CD14-positive monocyte (primary cell): ENCODE measurements around the gene SNX25. TPM values are rescaled to one million over a fixed set of nuclear protein-coding genes. Genes with fewer than 3 reads are reported as not detected.

Source experiments
- DNase-seq, 3 donors: peaks; one replicate each; pipeline ENCODE4 v3.0.0-alpha.2; 2011 to 2022
- H2AFZ ChIP-seq: 2 replicates; pipeline ENCODE4 v1.6.0; 2012; ENCODE audit warnings: mild to moderate bottlenecking, low read depth, low read length, inconsistent platforms; ENCODE audit not compliant: insufficient read depth, poor library complexity, severe bottlenecking
- H3K27ac ChIP-seq, 2 donors: 1 replicate in 1 of 2; 2 replicates in 1 of 2; pipeline ENCODE4 v1.5.1; 2012 to 2013; ENCODE audit warnings: low read length in 2 of 2, control low read depth in 1 of 2, inconsistent platforms in 1 of 2, low read depth in 1 of 2, mild to moderate bottlenecking in 1 of 2
- H3K27me3 ChIP-seq, 2 donors: one replicate each; pipeline versions ENCODE4 v1.6.0 to v1.6.1; 2011 to 2013; ENCODE audit warnings: low read length in 2 of 2; ENCODE audit not compliant: control insufficient read depth in 2 of 2, insufficient read depth in 2 of 2
- H3K36me3 ChIP-seq, 2 donors: replicated peaks in 1 of 2; 1 replicate in 1 of 2; 2 replicates in 1 of 2; pipeline versions ENCODE4 v1.5.1 to v1.6.1; 2012 to 2013; ENCODE audit warnings: low read length in 2 of 2, control low read depth in 1 of 2, inconsistent platforms in 1 of 2, mild to moderate bottlenecking in 1 of 2; ENCODE audit not compliant: insufficient read depth in 2 of 2, control insufficient read depth in 1 of 2
- H3K4me1 ChIP-seq, 2 donors: 1 replicate in 1 of 2; 2 replicates in 1 of 2; pipeline versions ENCODE4 v1.5.1 to v1.6.1; 2012 to 2013; ENCODE audit warnings: low read length in 2 of 2, control low read depth in 1 of 2, inconsistent platforms in 1 of 2, mild to moderate bottlenecking in 1 of 2, moderate library complexity in 1 of 2; ENCODE audit not compliant: insufficient read depth in 2 of 2, control insufficient read depth in 1 of 2
- H3K4me2 ChIP-seq: replicated peaks from 2 replicates; pipeline ENCODE3; 2012; ENCODE audit warnings: low read length, moderate library complexity, mild to moderate bottlenecking; ENCODE audit not compliant: poor library complexity, severe bottlenecking; ENCODE audit errors: extremely low read depth
- H3K4me3 ChIP-seq, 3 experiments: fragments of 200-600 bp in 1 of 3; sonication (generic) in 1 of 3; replicated peaks in 1 of 3; 1 replicate in 2 of 3; 2 replicates in 1 of 3; pipeline ENCODE4 v1.5.1; 2011 to 2013; ENCODE audit warnings: low read length in 3 of 3, mild to moderate bottlenecking in 3 of 3, control low read depth in 2 of 3, low read depth in 2 of 3, inconsistent platforms in 1 of 3, moderate library complexity in 1 of 3
- H3K79me2 ChIP-seq: 2 replicates; pipeline ENCODE4 v1.6.0; 2012; ENCODE audit warnings: mild to moderate bottlenecking, control low read depth, inconsistent platforms, low read length, moderate library complexity; ENCODE audit not compliant: insufficient read depth
- H3K9ac ChIP-seq: 2 replicates; pipeline ENCODE4 v1.6.0; 2017; ENCODE audit warnings: low read length, mild to moderate bottlenecking; ENCODE audit not compliant: insufficient read depth, poor library complexity, severe bottlenecking
- H3K9me3 ChIP-seq, 2 donors: replicated peaks in 1 of 2; 1 replicate in 1 of 2; 2 replicates in 1 of 2; pipeline versions ENCODE4 v1.5.1 to v1.6.1; 2012 to 2013; ENCODE audit warnings: low read length in 2 of 2, control low read depth in 1 of 2; ENCODE audit not compliant: control insufficient read depth in 1 of 2, insufficient read depth in 1 of 2
- H4K20me1 ChIP-seq: 2 replicates; pipeline ENCODE4 v1.6.0; 2012; ENCODE audit warnings: mild to moderate bottlenecking, low read length, control low read depth, moderate library complexity; ENCODE audit not compliant: insufficient read depth
- H3K27ac Mint-ChIP-seq, 7 donors: one replicate each; pipeline ENCODE4 v1.8.0; 2020; ENCODE audit warnings: mild to moderate bottlenecking in 7 of 7, mixed read lengths in 7 of 7, moderate library complexity in 6 of 7, inconsistent platforms in 2 of 7
- H3K27me3 Mint-ChIP-seq, 3 donors: one replicate each; pipeline ENCODE4 v1.8.0; 2021 to 2022; ENCODE audit warnings: low read depth in 3 of 3, mild to moderate bottlenecking in 3 of 3, mixed read lengths in 3 of 3, moderate library complexity in 3 of 3, inconsistent platforms in 1 of 3
- H3K36me3 Mint-ChIP-seq, 2 donors: one replicate each; pipeline ENCODE4 v1.8.0; 2020; ENCODE audit warnings: mixed read lengths in 2 of 2, inconsistent platforms in 1 of 2, mild to moderate bottlenecking in 1 of 2
- H3K4me1 Mint-ChIP-seq: one replicate; pipeline ENCODE4 v1.8.0; 2020; ENCODE audit warnings: mild to moderate bottlenecking, mixed read lengths
- H3K4me3 Mint-ChIP-seq, 2 donors: one replicate each; pipeline ENCODE4 v1.8.0; 2020; ENCODE audit warnings: mild to moderate bottlenecking in 2 of 2, mixed read lengths in 2 of 2, moderate library complexity in 1 of 2
- H3K9me3 Mint-ChIP-seq, 7 donors: one replicate each; pipeline ENCODE4 v1.8.0; 2020 to 2022; ENCODE audit warnings: mixed read lengths in 7 of 7, mild to moderate bottlenecking in 6 of 7, moderate library complexity in 6 of 7, inconsistent platforms in 2 of 7
- WGBS: methylation state at CpG from one replicate; pipeline ENCODE4 v1.1.5; 2013; ENCODE audit warnings: missing lambda C conversion rate; ENCODE audit not compliant: insufficient coverage; 5-methylcytosine and 5-hydroxymethylcytosine counted together
- intact Hi-C, 2 donors: fragments of 100-400 bp; cut with micrococcal nuclease; formaldehyde crosslinking; loops; one replicate each; pipeline versions ENCODE4 v1.15.0 to v1.15.1; 2023
- polyA plus RNA-seq, 3 donors: library from polyadenylated mRNA; depleted of rRNA in 1 of 3; unstranded in 2 of 3; stranded (reverse) in 1 of 3; fragments of 300-500 nt in 2 of 3; fragments of >200 nt in 1 of 3; fragmentation: Illumina TruSeq in 2 of 3; gene quantifications; 1 replicate in 2 of 3; 2 replicates in 1 of 3; pipeline ENCODE4 v1.2.3, GENCODE V29; 2012 to 2021
- TF ChIP-seq, protein P1 (sequence below): fragments of 200-600 bp; IDR thresholded peaks from one replicate; pipeline ENCODE4 v1.8.0; 2022; ENCODE audit warnings: antibody characterized with exemption, mild to moderate bottlenecking

SNX25 gene
- polyA plus RNA-seq, 3 donors: 0.31 to 0.40 (median 0.36) TPM

DNA sequence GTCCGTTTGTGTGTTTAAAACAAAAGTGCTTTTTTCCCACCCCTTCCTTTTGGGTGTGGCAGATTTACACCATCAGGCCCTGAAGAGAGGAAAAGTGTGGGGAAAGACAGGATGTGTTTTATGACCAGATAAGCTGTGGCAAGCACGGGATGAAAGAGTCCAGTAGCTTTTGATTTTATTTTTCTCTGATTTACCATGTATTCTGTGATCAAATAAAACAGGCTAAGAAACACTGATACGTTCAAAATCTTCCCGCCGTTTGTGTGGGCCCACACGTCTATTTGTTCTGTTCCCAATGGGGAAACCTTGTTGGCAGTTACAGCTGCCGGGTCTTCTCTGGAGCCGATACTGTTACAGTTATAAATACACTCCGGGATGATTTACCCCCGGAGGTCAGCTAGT, 175.5 kb downstream of the SNX25 start:
- Mint-ChIP-seq H3K27me3 (peaks cover 29 to 39% (median 33%) of the 10 kb centered on the region in 3 donors), H3K4me3 (peak overlapping the region in 1 of 2 donors; percentile 70), H3K27ac (no peak overlapping the region), H3K36me3 (no peaks in the 10 kb centered on the region), H3K4me1 (peaks cover 9% of the 10 kb centered on the region), H3K9me3 (peaks cover 3 to 14% (median 8%) of the 10 kb centered on the region in 7 donors)
- 0% methylated on average over 4 of the region's 10 CpGs for WGBS
- Histone ChIP-seq H3K4me2 (peak overlapping the region; percentile 8), H2AFZ (no peak overlapping the region), H3K36me3 (no peaks in the 10 kb centered on the region), H3K79me2 (no peaks in the 10 kb centered on the region), H3K9ac (no peak overlapping the region), H3K4me1 (peaks cover 0 to 3% of the 10 kb centered on the region in 2 donors), H3K27ac (no peak overlapping the region), H4K20me1 (no peaks in the 10 kb centered on the region), H3K9me3 (peaks cover 0 to 8% of the 10 kb centered on the region in 2 donors), H3K4me3 (no peak overlapping the region), H3K27me3 (peaks cover 18 to 30% of the 10 kb centered on the region in 2 donors)
- intact Hi-C loops: no loop called here
- TF ChIP-seq, protein P1, sequence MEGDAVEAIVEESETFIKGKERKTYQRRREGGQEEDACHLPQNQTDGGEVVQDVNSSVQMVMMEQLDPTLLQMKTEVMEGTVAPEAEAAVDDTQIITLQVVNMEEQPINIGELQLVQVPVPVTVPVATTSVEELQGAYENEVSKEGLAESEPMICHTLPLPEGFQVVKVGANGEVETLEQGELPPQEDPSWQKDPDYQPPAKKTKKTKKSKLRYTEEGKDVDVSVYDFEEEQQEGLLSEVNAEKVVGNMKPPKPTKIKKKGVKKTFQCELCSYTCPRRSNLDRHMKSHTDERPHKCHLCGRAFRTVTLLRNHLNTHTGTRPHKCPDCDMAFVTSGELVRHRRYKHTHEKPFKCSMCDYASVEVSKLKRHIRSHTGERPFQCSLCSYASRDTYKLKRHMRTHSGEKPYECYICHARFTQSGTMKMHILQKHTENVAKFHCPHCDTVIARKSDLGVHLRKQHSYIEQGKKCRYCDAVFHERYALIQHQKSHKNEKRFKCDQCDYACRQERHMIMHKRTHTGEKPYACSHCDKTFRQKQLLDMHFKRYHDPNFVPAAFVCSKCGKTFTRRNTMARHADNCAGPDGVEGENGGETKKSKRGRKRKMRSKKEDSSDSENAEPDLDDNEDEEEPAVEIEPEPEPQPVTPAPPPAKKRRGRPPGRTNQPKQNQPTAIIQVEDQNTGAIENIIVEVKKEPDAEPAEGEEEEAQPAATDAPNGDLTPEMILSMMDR: no peak
- DNase-seq: no peak

DNA sequence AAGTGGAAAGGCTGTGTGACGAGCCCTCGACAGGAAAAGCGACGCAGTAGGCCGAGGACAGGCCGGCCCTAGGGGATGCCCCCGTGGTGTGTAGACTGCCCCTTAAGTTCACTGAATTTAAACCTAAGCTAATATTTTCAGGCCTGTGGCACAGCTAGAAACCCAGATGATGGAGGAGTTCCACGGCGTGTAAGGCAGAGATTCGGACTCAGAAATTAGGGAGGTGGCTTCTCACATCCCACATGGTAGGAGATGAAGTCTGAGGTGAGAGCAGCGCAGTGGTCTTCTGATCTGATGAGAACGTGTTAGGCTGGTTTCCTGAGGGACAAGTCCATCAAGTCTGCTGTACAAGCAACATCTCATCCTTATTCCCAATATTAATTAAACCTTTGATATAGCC, 178.6 kb downstream of the SNX25 start:
- H3K79me2 ChIP-seq: no peaks in the 10 kb centered on the region
- intact Hi-C loops: no loop called here
- H3K27ac ChIP-seq: no peak overlapping the region
- H4K20me1 ChIP-seq: no peaks in the 10 kb centered on the region
- no peak overlapping the region for H2AFZ ChIP-seq
- no peak overlapping the region for H3K4me3 ChIP-seq
- TF ChIP-seq, protein P1: no peak
- Mint-ChIP-seq H3K9me3 (peaks cover 0 to 11% (median 6%) of the 10 kb centered on the region in 7 donors), H3K27ac (peak overlapping the region in 1 of 7 donors; percentile 28), H3K4me1 (peaks cover 9% of the 10 kb centered on the region), H3K36me3 (no peaks in the 10 kb centered on the region), H3K27me3 (peaks cover 26 to 47% (median 32%) of the 10 kb centered on the region in 3 donors), H3K4me3 (peak overlapping the region in 1 of 2 donors; percentile 28)
- peaks cover 0 to 3% of the 10 kb centered on the region in 2 donors for H3K4me1 ChIP-seq
- H3K4me2 ChIP-seq: no peak overlapping the region
- DNase-seq: no peak
- no peaks in the 10 kb centered on the region for H3K36me3 ChIP-seq
- WGBS: 95% methylated on average over 9 of the region's 12 CpGs
- no peak overlapping the region for H3K9ac ChIP-seq
- peaks cover 0 to 8% of the 10 kb centered on the region in 2 donors for H3K9me3 ChIP-seq
- peaks cover 18 to 30% of the 10 kb centered on the region in 2 donors for H3K27me3 ChIP-seq
